Right lobe of liver (tissue), 4 donors: ENCODE measurements around the gene APCDD1L.

ENCODE experiments used
- POLR2A ChIP-seq: fragments of 450-650 bp; IDR thresholded peaks from one replicate; pipeline ENCODE4 v1.6.1; 2017; ENCODE audit warnings: antibody characterized with exemption, mild to moderate bottlenecking
- TF ChIP-seq, protein P1 (sequence below), 4 donors: fragments of 200-600 bp in 3 of 4; fragments of 450-650 bp in 1 of 4; IDR thresholded peaks; one replicate each; pipeline versions ENCODE4 v1.5.1 to v1.8.0; 2016 to 2022; ENCODE audit warnings: antibody characterized with exemption in 4 of 4, mild to moderate bottlenecking in 2 of 4
- donor health status: DM: no; HTN: no; CAD: no.
- donor health status: DM: no; HTN: no; CAD: no.
- donor health status: DM: no; HTN: yes; CAD: no.

- TF ChIP-seq, protein P1, sequence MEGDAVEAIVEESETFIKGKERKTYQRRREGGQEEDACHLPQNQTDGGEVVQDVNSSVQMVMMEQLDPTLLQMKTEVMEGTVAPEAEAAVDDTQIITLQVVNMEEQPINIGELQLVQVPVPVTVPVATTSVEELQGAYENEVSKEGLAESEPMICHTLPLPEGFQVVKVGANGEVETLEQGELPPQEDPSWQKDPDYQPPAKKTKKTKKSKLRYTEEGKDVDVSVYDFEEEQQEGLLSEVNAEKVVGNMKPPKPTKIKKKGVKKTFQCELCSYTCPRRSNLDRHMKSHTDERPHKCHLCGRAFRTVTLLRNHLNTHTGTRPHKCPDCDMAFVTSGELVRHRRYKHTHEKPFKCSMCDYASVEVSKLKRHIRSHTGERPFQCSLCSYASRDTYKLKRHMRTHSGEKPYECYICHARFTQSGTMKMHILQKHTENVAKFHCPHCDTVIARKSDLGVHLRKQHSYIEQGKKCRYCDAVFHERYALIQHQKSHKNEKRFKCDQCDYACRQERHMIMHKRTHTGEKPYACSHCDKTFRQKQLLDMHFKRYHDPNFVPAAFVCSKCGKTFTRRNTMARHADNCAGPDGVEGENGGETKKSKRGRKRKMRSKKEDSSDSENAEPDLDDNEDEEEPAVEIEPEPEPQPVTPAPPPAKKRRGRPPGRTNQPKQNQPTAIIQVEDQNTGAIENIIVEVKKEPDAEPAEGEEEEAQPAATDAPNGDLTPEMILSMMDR (IDR thresholded peaks at IDR 0.05): no peak
- TF ChIP-seq POLR2A: no peak
These were observed 27.4 kb upstream of the APCDD1L start for GRCh38 chr20:58542411-58543095.
